CD4-positive, CD25-positive, alpha-beta regulatory T cell (primary cell): ENCODE data around the gene DES. TPM values are rescaled to one million over a fixed set of nuclear protein-coding genes. Genes with fewer than 3 reads are reported as not detected.
A peak's percentile ranks its signal among the peaks of the same experiment; 100 is the strongest.

Experiments used
- ATAC-seq, 2 donors: fragments of 150-1000 bp; cut with Tn5 transposase; one replicate each; pipeline ENCODE4 v1.10.0; 2021; ENCODE audit warnings: low read depth in 2 of 2, moderate number of reproducible peaks in 2 of 2, moderate library complexity in 1 of 2
- DNase-seq, 3 donors: peaks; one replicate each; pipeline versions ENCODE4 v3.0.0 to v3.0.0-alpha.2; 2012 to 2022; ENCODE audit warnings: mixed read lengths in 1 of 3
- H3K27ac ChIP-seq: one replicate; pipeline ENCODE4 v1.7.0; 2013; ENCODE audit warnings: mild to moderate bottlenecking, low read length; ENCODE audit not compliant: insufficient read depth, poor library complexity, severe bottlenecking
- H3K27me3 ChIP-seq: one replicate; pipeline ENCODE4 v1.7.0; 2013; ENCODE audit warnings: low read length; ENCODE audit not compliant: control insufficient read depth, insufficient read depth
- H3K36me3 ChIP-seq: one replicate; pipeline ENCODE4 v1.7.0; 2013; ENCODE audit warnings: mild to moderate bottlenecking, low read length, moderate library complexity; ENCODE audit not compliant: control insufficient read depth, insufficient read depth
- H3K4me1 ChIP-seq: 2 replicates; pipeline ENCODE4 v1.7.0; 2013; ENCODE audit warnings: mild to moderate bottlenecking, low read length; ENCODE audit not compliant: insufficient read depth, control insufficient read depth, poor library complexity, severe bottlenecking
- H3K4me3 ChIP-seq: one replicate; pipeline ENCODE4 v1.7.0; 2013; ENCODE audit warnings: low read depth, mild to moderate bottlenecking, low read length, moderate library complexity
- H3K9me3 ChIP-seq, 2 experiments: 1 replicate in 1 of 2; 2 replicates in 1 of 2; pipeline ENCODE4 v1.7.0; 2013; ENCODE audit warnings: low read length in 2 of 2, mild to moderate bottlenecking in 1 of 2, moderate library complexity in 1 of 2; ENCODE audit not compliant: control insufficient read depth in 2 of 2
- H3K27ac Mint-ChIP-seq, 3 donors: one replicate each; pipeline ENCODE4 v1.8.0; 2020 to 2022; ENCODE audit warnings: mild to moderate bottlenecking in 3 of 3, mixed read lengths in 3 of 3, moderate library complexity in 2 of 3
- H3K27me3 Mint-ChIP-seq: one replicate; pipeline ENCODE4 v1.8.0; 2022; ENCODE audit warnings: mild to moderate bottlenecking, mixed read lengths
- H3K36me3 Mint-ChIP-seq: one replicate; pipeline ENCODE4 v1.8.0; 2020; ENCODE audit warnings: mixed read lengths
- H3K4me1 Mint-ChIP-seq, 4 donors: one replicate each; pipeline ENCODE4 v1.8.0; 2020 to 2022; ENCODE audit warnings: mixed read lengths in 4 of 4, mild to moderate bottlenecking in 1 of 4
- H3K4me3 Mint-ChIP-seq, 4 donors: one replicate each; pipeline ENCODE4 v1.8.0; 2020 to 2022; ENCODE audit warnings: mild to moderate bottlenecking in 4 of 4, mixed read lengths in 4 of 4, moderate library complexity in 3 of 4
- H3K9me3 Mint-ChIP-seq, 7 donors: one replicate each; pipeline ENCODE4 v1.8.0; 2020 to 2022; ENCODE audit warnings: mixed read lengths in 7 of 7, mild to moderate bottlenecking in 3 of 7, moderate library complexity in 2 of 7
- polyA plus RNA-seq, 4 donors: library from polyadenylated mRNA; unstranded; fragments of 300-500 nt; fragmentation: Illumina TruSeq; gene quantifications; one replicate each; pipeline ENCODE4 v1.2.3, GENCODE V29; 2021
- total RNA-seq: library from RNA; stranded (reverse); gene quantifications from one replicate; pipeline ENCODE4 v1.2.3, GENCODE V29; 2022

Gene DES
- total and polyA plus RNA-seq, 5 donors from 2014 or later: not detected

DNA sequence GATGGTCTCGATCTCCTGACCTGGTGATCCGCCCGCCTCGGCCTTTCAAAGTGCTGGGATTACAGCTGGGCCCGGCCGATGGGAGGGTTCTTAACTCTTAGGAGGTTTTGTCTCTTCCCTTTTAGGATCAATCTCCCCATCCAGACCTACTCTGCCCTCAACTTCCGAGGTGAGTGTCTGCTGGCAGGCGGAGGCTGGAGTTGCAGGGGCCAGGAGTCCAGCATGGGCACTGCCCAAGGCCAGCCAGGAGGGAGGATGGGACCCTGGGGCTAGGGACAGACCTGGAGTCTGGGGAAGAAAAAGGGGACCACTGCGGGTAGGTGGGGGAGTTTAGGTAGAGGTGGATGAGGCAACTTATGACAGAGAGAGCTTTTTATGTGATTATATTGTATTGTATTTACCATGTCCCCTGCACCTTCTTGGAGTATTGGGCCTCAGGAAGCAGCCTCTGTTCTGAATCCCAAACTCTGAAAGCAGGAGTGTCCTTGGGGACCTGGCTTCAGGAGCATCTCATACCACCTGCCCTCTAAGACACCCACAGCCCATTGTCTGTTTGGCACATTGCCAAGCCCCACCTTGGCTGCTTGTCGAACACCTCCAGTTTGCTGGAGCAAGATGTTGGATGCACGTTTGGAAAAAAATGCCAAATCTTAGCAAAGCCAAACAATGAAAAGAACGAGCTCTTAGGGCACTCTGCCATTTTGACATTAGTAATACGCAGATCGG lies 5.6 kb downstream of the DES start:
- no peak for DNase-seq
- Mint-ChIP-seq H3K36me3 (no peaks in the 10 kb centered on the region), H3K27ac (no peak overlapping the region), H3K27me3 (peaks cover 53% of the 10 kb centered on the region), H3K4me3 (no peak overlapping the region), H3K4me1 (no peaks in the 10 kb centered on the region), H3K9me3 (peaks cover 0 to 1% (median 0%) of the 10 kb centered on the region in 7 donors)
- Histone ChIP-seq H3K4me3 (no peak overlapping the region), H3K27ac (no peak overlapping the region), H3K4me1 (no peaks in the 10 kb centered on the region), H3K9me3 (no peaks in the 10 kb centered on the region), H3K36me3 (no peaks in the 10 kb centered on the region), H3K27me3 (no peaks in the 10 kb centered on the region)
- ATAC-seq: no peak

DNA sequence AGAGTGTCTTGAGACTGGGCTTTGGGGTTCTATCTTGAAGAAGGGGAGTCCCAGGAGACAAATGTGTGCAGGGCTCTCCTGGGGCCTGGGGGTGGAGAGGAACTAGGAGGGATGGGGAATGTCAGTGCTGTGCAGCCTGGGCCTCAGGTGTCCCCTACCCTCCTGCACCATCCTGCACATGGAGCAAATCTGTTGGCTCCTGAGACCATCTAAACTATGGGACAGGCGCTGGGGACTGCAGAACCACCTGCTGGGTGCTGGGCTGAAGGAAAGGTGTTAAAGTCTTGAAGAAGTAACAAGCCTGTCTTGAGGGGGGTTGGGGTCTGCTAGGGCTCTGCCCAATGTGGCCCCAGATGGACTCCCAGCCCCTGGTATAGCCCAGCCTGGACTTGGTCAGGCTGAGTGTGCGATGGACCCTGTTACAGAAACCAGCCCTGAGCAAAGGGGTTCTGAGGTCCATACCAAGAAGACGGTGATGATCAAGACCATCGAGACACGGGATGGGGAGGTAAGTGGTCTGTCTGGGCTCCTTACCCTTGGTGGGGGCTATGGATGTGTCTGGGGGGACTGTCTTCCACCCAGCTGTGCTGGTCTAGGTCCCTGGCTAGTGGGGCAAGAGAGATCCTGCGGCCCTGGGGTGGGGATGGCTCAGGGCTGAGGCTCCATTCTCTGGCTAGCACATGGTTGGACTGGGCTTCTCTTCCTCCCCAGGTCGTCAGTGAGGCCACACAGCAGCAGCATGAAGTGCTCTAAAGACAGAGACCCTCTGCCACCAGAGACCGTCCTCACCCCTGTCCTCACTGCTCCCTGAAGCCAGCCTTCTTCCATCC lies 7.3 kb downstream of the DES start:
- H3K27ac Mint-ChIP-seq: no peak overlapping the region
- H3K4me3 Mint-ChIP-seq: no peak overlapping the region
- Histone ChIP-seq H3K4me1 (no peaks in the 10 kb centered on the region), H3K36me3 (no peaks in the 10 kb centered on the region), H3K4me3 (no peak overlapping the region), H3K9me3 (no peaks in the 10 kb centered on the region), H3K27me3 (no peaks in the 10 kb centered on the region), H3K27ac (no peak overlapping the region)
- DNase-seq (no peak), ATAC-seq (peak in 1 of 2 donors; percentile 8)
- no peaks in the 10 kb centered on the region for H3K9me3 Mint-ChIP-seq
- H3K27me3 Mint-ChIP-seq: peaks cover 41% of the 10 kb centered on the region
- H3K4me1 Mint-ChIP-seq: no peaks in the 10 kb centered on the region
- no peaks in the 10 kb centered on the region for H3K36me3 Mint-ChIP-seq

- no peak overlapping the region for H3K4me3 ChIP-seq
- no peak overlapping the region for H3K27ac Mint-ChIP-seq
- H3K4me3 Mint-ChIP-seq: no peak overlapping the region
- peaks cover 36% of the 10 kb centered on the region for H3K27me3 Mint-ChIP-seq
- no peaks in the 10 kb centered on the region for H3K4me1 ChIP-seq
- no peaks in the 10 kb centered on the region for H3K27me3 ChIP-seq
- no peaks in the 10 kb centered on the region for H3K36me3 ChIP-seq
- no peaks in the 10 kb centered on the region for H3K4me1 Mint-ChIP-seq
- H3K9me3 ChIP-seq: no peaks in the 10 kb centered on the region
- H3K27ac ChIP-seq: no peak overlapping the region
- ATAC-seq (no peak), DNase-seq (no peak)
- H3K9me3 Mint-ChIP-seq: no peaks in the 10 kb centered on the region
- no peaks in the 10 kb centered on the region for H3K36me3 Mint-ChIP-seq
Measured at GRCh38 chr2:219426068-219426443, 7.9 kb downstream of the DES start.

DNA sequence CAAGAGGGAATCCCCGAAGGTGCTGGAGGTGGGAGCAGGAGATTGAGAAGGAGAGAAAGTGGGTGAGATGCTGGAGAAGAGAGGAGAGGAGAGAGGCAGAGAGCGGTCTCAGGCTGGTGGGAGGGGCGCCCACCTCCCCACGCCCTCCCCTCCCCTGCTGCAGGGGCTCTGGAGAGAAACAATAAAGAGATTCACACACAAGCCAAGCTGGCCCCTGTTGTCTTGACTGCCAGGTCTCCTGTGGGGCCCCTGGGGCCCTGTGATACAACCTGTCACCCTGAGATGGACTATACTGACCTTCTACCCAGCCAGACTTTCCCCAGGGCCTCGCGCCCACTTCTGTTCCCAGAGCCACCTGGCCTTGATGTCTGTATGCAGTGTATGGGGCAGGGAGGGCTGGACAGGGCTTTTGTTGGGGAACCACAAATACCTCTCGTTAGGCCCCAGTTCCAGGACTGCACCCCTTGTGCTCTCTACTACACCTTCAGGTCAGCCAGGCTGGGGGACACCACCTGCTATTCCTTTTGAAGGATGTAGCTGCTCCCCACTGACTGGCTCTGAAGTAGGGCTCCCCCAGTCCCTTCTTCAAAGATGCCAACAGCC lies 8.5 kb downstream of the DES start:
- no peak overlapping the region for H3K4me3 Mint-ChIP-seq
- Histone ChIP-seq H3K9me3 (no peaks in the 10 kb centered on the region), H3K27ac (no peak overlapping the region), H3K27me3 (no peaks in the 10 kb centered on the region), H3K4me3 (no peak overlapping the region), H3K4me1 (no peaks in the 10 kb centered on the region), H3K36me3 (no peaks in the 10 kb centered on the region)
- H3K4me1 Mint-ChIP-seq: no peaks in the 10 kb centered on the region
- H3K36me3 Mint-ChIP-seq: no peaks in the 10 kb centered on the region
- peak overlapping the region in 1 of 3 donors; percentile 62 for H3K27ac Mint-ChIP-seq
- no peaks in the 10 kb centered on the region for H3K9me3 Mint-ChIP-seq
- DNase-seq: no peak
- peaks cover 37% of the 10 kb centered on the region for H3K27me3 Mint-ChIP-seq
- no peak for ATAC-seq

DNA sequence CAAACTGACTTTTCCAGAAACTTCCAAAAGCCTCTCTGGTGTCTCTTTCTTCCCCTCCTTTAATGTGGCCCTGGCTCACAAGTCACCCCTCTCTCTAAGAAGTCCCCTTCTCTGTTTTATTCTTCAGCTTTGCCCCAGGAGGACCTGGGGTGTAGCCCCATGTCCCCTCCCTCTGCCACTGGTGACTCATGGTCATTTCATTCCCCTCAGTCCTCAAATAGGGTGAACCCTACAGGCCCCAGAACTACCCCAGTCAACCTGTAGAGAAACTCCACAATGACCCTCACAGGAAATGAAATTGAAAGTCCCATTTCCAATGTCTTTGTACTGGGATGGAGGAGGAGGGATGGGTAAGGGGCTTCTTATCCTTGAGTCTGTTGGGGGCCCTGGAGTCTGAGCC lies 10.3 kb downstream of the DES start:
- Mint-ChIP-seq H3K27ac (no peak overlapping the region), H3K4me3 (no peak overlapping the region), H3K4me1 (peaks cover 0 to 5% (median 0%) of the 10 kb centered on the region in 4 donors), H3K36me3 (no peaks in the 10 kb centered on the region), H3K9me3 (no peaks in the 10 kb centered on the region), H3K27me3 (peaks cover 52% of the 10 kb centered on the region)
- Histone ChIP-seq H3K36me3 (no peaks in the 10 kb centered on the region), H3K27me3 (no peaks in the 10 kb centered on the region), H3K4me3 (no peak overlapping the region), H3K27ac (no peak overlapping the region), H3K4me1 (no peaks in the 10 kb centered on the region), H3K9me3 (no peaks in the 10 kb centered on the region)
- ATAC-seq (no peak), DNase-seq (no peak)

- Histone ChIP-seq H3K9me3 (no peaks in the 10 kb centered on the region), H3K36me3 (no peaks in the 10 kb centered on the region), H3K27me3 (no peaks in the 10 kb centered on the region), H3K27ac (no peak overlapping the region), H3K4me1 (peaks cover 5% of the 10 kb centered on the region), H3K4me3 (no peak overlapping the region)
- Mint-ChIP-seq H3K4me1 (peaks cover 0 to 5% (median 0%) of the 10 kb centered on the region in 4 donors), H3K36me3 (no peaks in the 10 kb centered on the region), H3K4me3 (no peak overlapping the region), H3K9me3 (no peaks in the 10 kb centered on the region), H3K27ac (no peak overlapping the region), H3K27me3 (peaks cover 50% of the 10 kb centered on the region)
- ATAC-seq: no peak
- DNase-seq: no peak
Measured at GRCh38 chr2:219429958-219430606, 11.9 kb downstream of the DES start.

DNA sequence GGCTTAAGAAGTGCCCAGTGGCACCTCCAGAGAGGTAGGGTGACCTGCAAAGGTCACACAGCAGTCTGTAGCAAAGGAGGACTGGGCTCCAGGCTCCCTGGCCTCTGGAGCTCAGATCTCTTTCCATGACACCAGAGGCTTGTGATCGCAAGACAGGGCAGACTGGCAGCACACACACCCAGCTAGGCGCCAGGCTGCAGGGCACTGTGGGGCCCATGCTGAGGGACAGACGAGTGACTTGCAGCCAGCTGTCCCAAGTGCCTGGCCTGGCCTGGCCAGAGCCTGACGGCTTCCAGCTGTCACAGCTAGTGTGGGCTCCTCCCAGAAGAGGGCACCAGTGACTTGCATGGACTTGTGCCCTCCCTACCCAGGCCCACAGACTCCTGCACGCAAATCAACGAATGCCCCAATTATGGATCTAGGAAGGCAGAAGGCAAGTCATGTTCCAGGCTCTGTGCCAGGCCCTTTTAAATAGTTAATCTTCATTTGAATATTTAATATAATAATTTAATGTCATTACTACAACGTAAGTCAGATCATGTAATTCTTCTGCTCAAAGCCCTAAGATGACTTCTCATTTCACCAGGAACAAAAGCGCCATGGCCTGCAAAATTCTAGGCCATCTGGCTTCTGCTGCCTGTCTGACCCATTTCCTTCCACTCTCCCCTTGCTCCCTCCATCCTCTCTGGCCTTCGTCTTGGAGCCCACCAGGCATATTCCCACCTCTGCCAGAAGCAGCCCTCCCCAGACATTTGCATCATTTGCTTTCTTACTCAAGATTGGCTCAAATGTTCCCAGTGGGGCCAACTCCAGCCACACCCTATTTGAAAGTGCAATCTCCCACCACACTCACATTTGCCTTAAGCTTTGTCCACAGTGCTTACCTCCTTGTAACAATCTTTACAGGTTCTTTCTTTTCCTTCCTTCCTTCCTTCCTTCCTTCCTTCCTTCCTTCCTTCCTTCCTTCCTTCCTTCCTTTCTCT lies 12.7 kb downstream of the DES start:
- no peak for ATAC-seq
- no peak for DNase-seq

More for the DNA sequence above, 12.7 kb downstream of the DES start:
- H3K4me1 ChIP-seq: peaks cover 7% of the 10 kb centered on the region
- Mint-ChIP-seq H3K36me3 (no peaks in the 10 kb centered on the region), H3K27ac (no peak overlapping the region), H3K9me3 (no peaks in the 10 kb centered on the region), H3K4me3 (no peak overlapping the region), H3K27me3 (peaks cover 47% of the 10 kb centered on the region), H3K4me1 (peaks cover 0 to 5% (median 1%) of the 10 kb centered on the region in 4 donors)
- peaks cover 4% of the 10 kb centered on the region for H3K27me3 ChIP-seq
- no peak overlapping the region for H3K4me3 ChIP-seq
- no peak overlapping the region for H3K27ac ChIP-seq
- no peaks in the 10 kb centered on the region for H3K9me3 ChIP-seq
- no peaks in the 10 kb centered on the region for H3K36me3 ChIP-seq
